ENCODE data around the gene KRTAP16-1. TPM values are rescaled to one million over a fixed set of nuclear protein-coding genes. Genes with fewer than 3 reads are reported as not detected.

Gene KRTAP16-1
- total RNA-seq, 1 donor from 2014 or later = not detected

DNA sequence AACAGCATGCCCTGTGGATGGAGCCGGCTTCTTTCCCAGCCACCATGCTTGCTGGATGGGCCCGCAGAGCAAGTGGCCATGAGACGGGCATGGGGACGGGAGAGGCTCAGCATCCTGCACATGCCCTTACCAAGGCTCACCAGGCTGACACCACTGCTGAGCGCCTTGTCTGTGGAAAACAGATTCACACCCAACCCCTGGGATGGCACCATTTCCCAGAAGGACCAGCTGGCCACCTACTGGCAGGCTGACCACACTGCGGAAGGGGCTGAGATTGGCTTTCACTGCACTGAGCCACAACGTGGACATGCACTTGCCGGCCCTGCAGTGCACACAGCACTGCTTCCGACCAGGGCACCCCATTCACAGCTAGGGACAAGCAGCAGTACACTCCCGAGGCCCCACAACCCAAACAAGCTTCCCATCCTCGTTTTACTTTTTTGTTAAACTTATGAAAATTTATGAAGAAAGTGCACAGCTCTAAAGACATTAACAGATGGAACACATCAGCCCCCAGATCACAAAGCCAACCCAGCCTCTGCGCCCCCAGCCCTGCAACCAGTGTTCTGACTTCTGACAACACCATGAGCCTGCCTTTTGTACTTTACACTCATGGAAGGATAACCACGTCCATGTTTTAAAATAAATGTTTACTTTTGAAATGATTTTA, 20.3 kb upstream of the KRTAP16-1 start:
- intact Hi-C loops (cut with micrococcal nuclease) = no loop called here

DNA sequence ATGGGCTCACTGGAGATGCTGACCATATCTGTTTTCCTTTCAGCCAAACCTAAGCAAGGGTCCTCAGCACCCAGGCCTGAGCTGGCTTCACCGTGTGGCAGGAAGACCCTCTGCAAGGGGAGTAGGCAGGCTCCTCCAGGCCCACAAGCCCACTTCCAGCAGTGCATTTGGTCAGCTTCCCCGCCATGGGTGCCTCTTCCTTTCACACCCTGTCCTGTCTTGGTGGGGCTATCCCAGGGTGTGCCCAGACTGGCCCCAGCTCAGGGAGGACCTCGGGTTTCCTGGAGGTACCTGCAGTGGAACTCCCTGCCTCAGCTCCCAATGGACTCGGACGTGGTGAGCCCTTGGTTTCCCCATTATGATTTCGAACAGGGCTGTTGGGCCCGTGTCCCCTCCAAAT, 19.1 kb upstream of the KRTAP16-1 start:
- intact Hi-C loops (cut with micrococcal nuclease) = no loop called here

- intact Hi-C loops (cut with micrococcal nuclease) = no loop called here
Measured at GRCh38 chr17:41327411-41328120, 18.5 kb upstream of the KRTAP16-1 start.

DNA sequence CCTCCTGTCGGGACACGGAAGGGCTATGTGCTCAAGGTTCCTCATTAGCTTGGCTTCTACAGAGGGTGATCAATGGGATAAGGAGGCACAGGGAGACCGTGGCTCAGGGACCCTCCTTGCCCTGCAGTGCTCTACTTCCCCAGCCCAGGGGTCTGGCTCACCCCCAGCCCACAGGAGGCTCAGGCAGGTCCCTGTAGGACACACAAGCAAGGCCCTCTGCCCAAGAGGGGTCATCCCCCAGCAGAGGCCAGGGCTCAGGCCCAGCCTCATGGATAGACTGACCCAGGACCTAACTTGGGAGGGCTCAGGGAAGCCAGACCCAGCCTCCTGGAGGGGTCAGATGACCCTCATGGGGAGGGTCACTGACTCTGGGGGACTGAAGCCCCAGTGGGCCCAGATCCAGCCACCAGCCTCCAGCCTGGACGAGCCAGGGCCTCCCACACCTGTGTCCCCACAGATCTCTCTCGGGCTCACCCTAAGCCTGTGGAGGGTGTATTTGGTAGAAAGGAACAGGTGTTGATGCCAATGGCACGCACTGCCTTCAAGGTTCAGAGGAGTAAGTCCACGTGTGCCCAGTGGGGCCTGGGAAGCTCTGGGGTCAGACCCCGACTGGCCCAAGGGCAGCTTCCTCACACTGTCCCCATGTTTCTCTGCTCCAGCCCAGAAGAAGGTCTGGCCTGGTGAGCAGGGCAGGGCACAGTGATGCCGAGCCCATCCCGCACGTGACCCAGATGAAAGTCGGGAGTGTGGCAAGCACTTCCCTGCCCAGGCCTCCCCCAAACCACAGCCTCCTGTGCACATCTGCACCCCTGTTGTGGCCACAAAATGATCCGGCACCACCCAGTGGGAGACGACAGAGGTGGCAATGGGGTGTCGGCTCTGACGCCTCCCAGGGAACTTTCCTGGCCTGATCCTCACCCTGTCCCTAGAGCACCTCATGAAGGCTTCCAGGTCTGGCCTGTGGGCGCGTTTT, 17.4 kb upstream of the KRTAP16-1 start:
- intact Hi-C loops (cut with micrococcal nuclease) = no loop called here

GRCh38 chr17:41325611-41326010, 16.5 kb upstream of the KRTAP16-1 start:
- intact Hi-C loops (cut with micrococcal nuclease) = no loop called here

GRCh38 chr17:41325126-41325525, 16.0 kb upstream of the KRTAP16-1 start:
- intact Hi-C loops (cut with micrococcal nuclease) = no loop called here

GRCh38 chr17:41324180-41325075, 15.3 kb upstream of the KRTAP16-1 start:
- intact Hi-C loops (cut with micrococcal nuclease) = no loop called here

- intact Hi-C loops (cut with micrococcal nuclease) = no loop called here
Measured at GRCh38 chr17:41322903-41323895, 14.1 kb upstream of the KRTAP16-1 start.

GRCh38 chr17:41322094-41322902, 13.2 kb upstream of the KRTAP16-1 start:
- intact Hi-C loops (cut with micrococcal nuclease) = no loop called here

DNA sequence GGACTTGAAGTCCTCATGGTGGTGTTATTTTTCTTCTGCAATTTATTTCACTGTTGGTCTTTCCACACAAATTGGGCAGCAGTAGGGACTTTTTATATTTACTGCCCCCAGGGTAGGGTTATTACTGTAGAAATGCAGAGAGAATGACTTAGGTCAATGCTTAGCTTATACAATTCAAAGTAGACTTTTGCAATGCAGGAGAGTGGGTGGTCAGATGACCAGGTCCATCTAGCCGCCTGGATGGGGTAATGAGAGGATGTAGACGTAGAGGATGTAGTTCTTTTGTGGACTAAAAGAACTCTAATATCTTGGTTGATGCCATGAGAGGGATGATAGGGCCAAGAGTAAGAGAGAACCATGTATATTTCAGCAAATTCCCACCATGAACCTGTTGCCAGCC, 9.1 kb upstream of the KRTAP16-1 start:
- intact Hi-C loops (cut with micrococcal nuclease) = no loop called here

- intact Hi-C loops (cut with micrococcal nuclease) = no loop called here
Measured at GRCh38 chr17:41315814-41316445, 6.8 kb upstream of the KRTAP16-1 start.

DNA sequence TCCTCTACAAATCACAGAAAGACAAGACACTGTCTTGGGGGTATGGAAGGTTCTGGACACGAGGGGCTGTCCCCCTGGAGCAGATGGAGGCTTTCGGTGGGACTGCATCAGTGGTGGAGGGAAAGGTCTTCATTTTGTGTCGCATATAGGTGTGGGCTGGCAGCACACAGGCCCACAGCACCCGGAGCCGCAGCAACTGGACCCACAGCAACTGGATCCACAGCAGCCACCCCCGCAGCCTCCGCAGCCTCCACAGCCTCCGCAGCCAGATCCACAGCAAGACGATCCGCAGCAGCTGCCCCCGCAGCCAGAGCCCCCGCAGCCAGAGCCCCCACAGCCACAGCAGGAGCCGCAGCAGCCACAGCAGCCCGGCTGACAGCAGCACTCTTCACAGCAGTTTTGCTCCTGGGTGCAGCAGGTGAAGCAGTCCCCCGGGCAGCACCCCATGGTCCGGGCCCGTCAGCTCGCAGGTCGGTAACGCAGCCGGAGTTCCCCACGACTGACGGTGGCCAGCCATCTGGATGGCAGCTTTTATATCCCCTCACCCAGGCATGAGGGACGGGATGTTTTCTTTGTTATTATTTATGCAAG, 6.2 kb upstream of the KRTAP16-1 start, which contains the start of gene KRTAP17-1:
TSS of gene KRTAP17-1 (minus strand) at position 507 of the 591 bp plus-strand sequence. CDS start at position 447, 60 bp downstream.
- intact Hi-C loops (cut with micrococcal nuclease) = no loop called here

DNA sequence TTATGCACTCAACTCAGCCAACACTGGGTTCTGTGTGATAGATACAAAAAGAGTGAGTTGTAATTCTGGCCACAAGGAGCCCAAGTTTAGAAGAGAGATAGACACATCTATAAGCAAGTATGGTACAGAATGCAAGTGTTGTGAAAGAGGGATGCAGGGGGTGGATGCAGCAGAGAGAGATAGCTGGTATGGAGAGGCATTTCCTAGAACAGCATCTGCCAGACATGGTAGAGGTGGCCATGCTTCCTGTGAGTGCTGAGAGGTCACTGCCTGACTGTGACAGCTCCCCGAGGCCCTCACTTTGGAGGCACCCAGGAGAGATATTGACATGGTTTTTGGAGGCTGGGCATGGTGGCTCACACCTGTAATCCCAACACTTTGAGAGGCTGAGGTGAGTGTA, 2.0 kb upstream of the KRTAP16-1 start:
- intact Hi-C loops (cut with micrococcal nuclease) = no loop called here

DNA sequence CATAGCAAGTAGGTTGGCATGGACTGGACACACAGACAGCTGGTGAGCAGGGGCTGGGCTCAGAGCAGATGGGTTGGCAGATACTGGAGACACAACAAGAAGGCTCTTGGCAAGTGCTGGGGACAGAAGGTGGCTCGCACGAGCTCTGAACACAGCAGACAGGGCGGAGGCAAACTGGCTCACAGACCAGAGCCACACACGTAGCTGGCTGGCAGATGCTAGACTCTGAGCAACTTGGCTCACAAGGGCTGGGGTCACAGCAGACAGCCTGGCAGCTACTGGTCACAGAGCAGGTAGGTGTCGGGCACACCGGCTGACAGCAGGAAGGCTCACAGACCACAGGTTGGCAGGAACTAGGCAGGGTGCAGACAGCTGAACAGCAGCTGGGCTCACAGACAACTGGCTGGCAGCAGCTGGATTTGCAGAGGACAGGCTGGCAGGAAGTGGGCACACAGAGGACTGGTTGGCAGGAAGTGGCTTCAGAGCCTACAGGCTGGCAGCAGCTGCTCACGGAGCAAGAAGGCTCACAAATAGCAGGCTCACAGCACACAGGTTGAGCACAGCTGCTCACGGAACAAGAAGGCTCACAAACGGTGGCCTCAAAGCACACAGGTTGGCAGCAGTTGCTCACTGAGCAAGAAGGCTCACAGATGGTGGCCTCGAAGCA, 725 bp downstream of the KRTAP16-1 start:
- intact Hi-C loops (cut with micrococcal nuclease) = no loop called here

GRCh38 chr17:41307647-41308046, 1.5 kb downstream of the KRTAP16-1 start:
- intact Hi-C loops (cut with micrococcal nuclease) = no loop called here

GRCh38 chr17:41304091-41304490, 5.0 kb downstream of the KRTAP16-1 start:
- intact Hi-C loops (cut with micrococcal nuclease) = no loop called here

DNA sequence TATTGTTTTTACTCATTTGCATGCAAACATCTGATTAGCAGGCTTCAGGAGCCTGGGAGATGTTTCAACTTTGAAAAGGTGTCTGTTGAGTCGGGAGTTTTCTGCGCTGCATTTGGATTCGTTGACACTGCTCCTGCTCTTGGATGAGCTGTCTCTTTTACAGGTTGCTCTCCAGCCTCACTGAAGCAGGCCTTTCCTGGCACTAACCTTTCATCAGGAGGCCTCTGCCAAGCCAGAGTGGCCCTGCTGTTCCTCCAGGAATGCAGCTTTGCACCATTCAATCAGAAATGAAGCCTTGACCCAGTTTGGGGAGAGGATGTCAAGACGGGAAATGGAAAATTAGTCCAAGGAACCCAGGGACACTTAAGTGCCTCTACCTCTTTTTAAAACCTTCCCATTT, 6.1 kb downstream of the KRTAP16-1 start:
- intact Hi-C loops (cut with micrococcal nuclease) = no loop called here

Data from T-helper 2 cell treated with Interferon-gamma antibody and Interleukin-4, amounts not matched to agents 100 ng/mL and 5 ng/mL, for 36 hours (primary cell).